Measurements from ENCODE around the gene DOLPP1. TPM values are rescaled to one million over a fixed set of nuclear protein-coding genes. Genes with fewer than 3 reads are reported as not detected.

DOLPP1 gene
- total and polyA plus RNA-seq, 2 of the 8 experiments (the other 6 are each of a cell fraction or from before 2014, with no cell fraction given), result 36.0 to 45.3 TPM

- TF ChIP-seq RFX5 (IDR thresholded peaks at IDR 0.05; ENCODE audit: borderline replicate concordance, low read depth, low read length), result no peak
- no peak for TF ChIP-seq BRCA1 (IDR thresholded peaks at IDR 0.05; ENCODE audit: low read depth, low read length)
- TF ChIP-seq SIN3A (conservative IDR thresholded peaks at IDR 0.05 in 1 of 2, IDR thresholded peaks at IDR 0.05 in 1 of 2; ENCODE audit: low read depth in 1 of 2, low read length in 2 of 2), result no peak; a peak in 1 of 4 replicates
- TF ChIP-seq POLR2AphosphoS5 (IDR thresholded peaks at IDR 0.05; ENCODE audit: low read depth, low read length), result no peak
- TF ChIP-seq HDAC6 (IDR thresholded peaks at IDR 0.05; ENCODE audit: low read depth, low read length), result no peak
- TF ChIP-seq ASH2L (IDR thresholded peaks at IDR 0.05; ENCODE audit: low read length), result peak; percentile 36
- TF ChIP-seq KDM4A (IDR thresholded peaks at IDR 0.05; ENCODE audit: low read depth, low read length, severe bottlenecking), result peak; percentile 91
- TF ChIP-seq CBX5 (IDR thresholded peaks at IDR 0.05; ENCODE audit: low read depth, low read length), result no peak
- no peak for TF ChIP-seq YY1 (IDR thresholded peaks at IDR 0.05; ENCODE audit: low read depth, low read length)
- no peak for TF ChIP-seq JUN (IDR thresholded peaks at IDR 0.05; ENCODE audit: low read depth, low read length)
- no peak for TF ChIP-seq GTF2F1 (IDR thresholded peaks at IDR 0.05; ENCODE audit: borderline replicate concordance, low read depth, low read length)
- TF ChIP-seq SP2 (IDR thresholded peaks at IDR 0.05; ENCODE audit: low read length), result no peak
- no peak for TF ChIP-seq CTBP2 (IDR thresholded peaks at IDR 0.05; ENCODE audit: borderline replicate concordance, insufficient read depth, insufficient read length, low read length)
- TF ChIP-seq CBX8 (IDR thresholded peaks at IDR 0.05; ENCODE audit: borderline replicate concordance, low read depth, low read length), result no peak
- 0 out of 4 replicates have a peak, but pooled peaks of 1 of the 3 experiments have one; percentile 8 for TF ChIP-seq CTCF (IDR thresholded peaks at IDR 0.05; ENCODE audit: control extremely low read depth in 1 of 3, insufficient read depth in 1 of 3, low read depth in 1 of 3, low read length in 3 of 3)
- no peak for TF ChIP-seq MAFK (IDR thresholded peaks at IDR 0.05; ENCODE audit: low read depth, low read length)
- TF ChIP-seq SAP30 (IDR thresholded peaks at IDR 0.05; ENCODE audit: insufficient read depth, insufficient replicate concordance, low read length), result no peak
- TF ChIP-seq KDM1A (IDR thresholded peaks at IDR 0.05; ENCODE audit: borderline replicate concordance, low read length), result no peak
- TF ChIP-seq TEAD4 (IDR thresholded peaks at IDR 0.05; ENCODE audit: low read depth, low read length), result no peak
- no peak for TF ChIP-seq BCL11A (IDR thresholded peaks at IDR 0.05; ENCODE audit: low read depth in 2 of 2, low read length in 2 of 2)
- no peak for TF ChIP-seq POLR2A (IDR thresholded peaks at IDR 0.05; ENCODE audit: control extremely low read depth in 1 of 2, low read depth in 2 of 2, low read length in 2 of 2)
- TF ChIP-seq PHF8 (conservative IDR thresholded peaks at IDR 0.05; ENCODE audit: low read depth, low read length), result 0 out of 2 replicates have a peak, but pooled peaks have one; percentile 23
Observed at GRCh38 chr9:129109952-129110739, 29.2 kb downstream of the DOLPP1 start (continued).

All from H1 (cell line).